ENCODE results near the gene MYMK. TPM values are rescaled to one million over a fixed set of nuclear protein-coding genes. Genes with fewer than 3 reads are reported as not detected.

The MYMK gene
- polyA plus RNA-seq, 3 donors = not detected

GRCh38 chr9:133557581-133557980 is 32.8 kb upstream of the MYMK start:
- intact Hi-C loops (cut with micrococcal nuclease) = no loop called here
- Mint-ChIP-seq H3K4me1 (peaks cover 14% of the 10 kb centered on the region), H3K27me3 (ENCODE audit: low read depth in 3 of 3) (peaks cover 2 to 10% (median 7%) of the 10 kb centered on the region in 3 donors), H3K9me3 (peaks cover 0 to 2% (median 0%) of the 10 kb centered on the region in 7 donors), H3K4me3 (no peak overlapping the region), H3K27ac (no peak overlapping the region), H3K36me3 (no peaks in the 10 kb centered on the region)
- no peak overlapping the region for H3K4me2 ChIP-seq (replicated peaks; ENCODE audit: extremely low read depth, low read length, poor library complexity, severe bottlenecking)
- no peak overlapping the region for H3K4me3 ChIP-seq (replicated peaks in 1 of 3; ENCODE audit: low read depth in 2 of 3, low read length in 3 of 3)
- no peaks in the 10 kb centered on the region for H3K79me2 ChIP-seq (ENCODE audit: insufficient read depth, low read length)
- H3K27ac ChIP-seq (ENCODE audit: low read depth in 1 of 2, low read length in 2 of 2) = no peak overlapping the region
- no peaks in the 10 kb centered on the region for H3K27me3 ChIP-seq (ENCODE audit: control insufficient read depth in 2 of 2, insufficient read depth in 2 of 2, low read length in 2 of 2)
- DNase-seq = no peak
- H2AFZ ChIP-seq (ENCODE audit: insufficient read depth, low read depth, low read length, poor library complexity, severe bottlenecking) = peak overlapping the region; percentile 71
- peak overlapping the region; percentile 53 for H3K9ac ChIP-seq (ENCODE audit: insufficient read depth, low read length, poor library complexity, severe bottlenecking)
- TF ChIP-seq, protein P1, sequence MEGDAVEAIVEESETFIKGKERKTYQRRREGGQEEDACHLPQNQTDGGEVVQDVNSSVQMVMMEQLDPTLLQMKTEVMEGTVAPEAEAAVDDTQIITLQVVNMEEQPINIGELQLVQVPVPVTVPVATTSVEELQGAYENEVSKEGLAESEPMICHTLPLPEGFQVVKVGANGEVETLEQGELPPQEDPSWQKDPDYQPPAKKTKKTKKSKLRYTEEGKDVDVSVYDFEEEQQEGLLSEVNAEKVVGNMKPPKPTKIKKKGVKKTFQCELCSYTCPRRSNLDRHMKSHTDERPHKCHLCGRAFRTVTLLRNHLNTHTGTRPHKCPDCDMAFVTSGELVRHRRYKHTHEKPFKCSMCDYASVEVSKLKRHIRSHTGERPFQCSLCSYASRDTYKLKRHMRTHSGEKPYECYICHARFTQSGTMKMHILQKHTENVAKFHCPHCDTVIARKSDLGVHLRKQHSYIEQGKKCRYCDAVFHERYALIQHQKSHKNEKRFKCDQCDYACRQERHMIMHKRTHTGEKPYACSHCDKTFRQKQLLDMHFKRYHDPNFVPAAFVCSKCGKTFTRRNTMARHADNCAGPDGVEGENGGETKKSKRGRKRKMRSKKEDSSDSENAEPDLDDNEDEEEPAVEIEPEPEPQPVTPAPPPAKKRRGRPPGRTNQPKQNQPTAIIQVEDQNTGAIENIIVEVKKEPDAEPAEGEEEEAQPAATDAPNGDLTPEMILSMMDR (IDR thresholded peaks at IDR 0.05) = no peak
- H3K9me3 ChIP-seq (replicated peaks in 1 of 2; ENCODE audit: control insufficient read depth in 1 of 2, insufficient read depth in 1 of 2, low read length in 2 of 2) = no peaks in the 10 kb centered on the region
- no peaks in the 10 kb centered on the region for H3K36me3 ChIP-seq (replicated peaks in 1 of 2; ENCODE audit: control insufficient read depth in 1 of 2, insufficient read depth in 2 of 2, low read length in 2 of 2)
- H3K4me1 ChIP-seq (ENCODE audit: control insufficient read depth in 1 of 2, insufficient read depth in 2 of 2, low read length in 2 of 2) = peaks cover 12 to 14% of the 10 kb centered on the region in 2 donors
- 99% methylated on average over 7 of the region's 9 CpGs for WGBS (ENCODE audit: insufficient coverage)
- no peaks in the 10 kb centered on the region for H4K20me1 ChIP-seq (ENCODE audit: insufficient read depth, low read length)

- H3K9me3 Mint-ChIP-seq = peaks cover 0 to 2% (median 0%) of the 10 kb centered on the region in 7 donors
- no peaks in the 10 kb centered on the region for H3K27me3 ChIP-seq (ENCODE audit: control insufficient read depth in 2 of 2, insufficient read depth in 2 of 2, low read length in 2 of 2)
Measured at GRCh38 chr9:133556354-133556753, 31.6 kb upstream of the MYMK start.

More at GRCh38 chr9:133556354-133556753, 31.6 kb upstream of the MYMK start:
- Histone ChIP-seq H4K20me1 (ENCODE audit: insufficient read depth, low read length) (no peaks in the 10 kb centered on the region), H3K4me2 (replicated peaks; ENCODE audit: extremely low read depth, low read length, poor library complexity, severe bottlenecking) (no peak overlapping the region), H3K79me2 (ENCODE audit: insufficient read depth, low read length) (no peaks in the 10 kb centered on the region), H3K36me3 (replicated peaks in 1 of 2; ENCODE audit: control insufficient read depth in 1 of 2, insufficient read depth in 2 of 2, low read length in 2 of 2) (no peaks in the 10 kb centered on the region), H3K9ac (ENCODE audit: insufficient read depth, low read length, poor library complexity, severe bottlenecking) (no peak overlapping the region), H2AFZ (ENCODE audit: insufficient read depth, low read depth, low read length, poor library complexity, severe bottlenecking) (no peak overlapping the region), H3K4me3 (replicated peaks in 1 of 3; ENCODE audit: low read depth in 2 of 3, low read length in 3 of 3) (no peak overlapping the region), H3K4me1 (ENCODE audit: control insufficient read depth in 1 of 2, insufficient read depth in 2 of 2, low read length in 2 of 2) (peaks cover 12 to 14% of the 10 kb centered on the region in 2 donors), H3K27ac (ENCODE audit: low read depth in 1 of 2, low read length in 2 of 2) (no peak overlapping the region), H3K9me3 (replicated peaks in 1 of 2; ENCODE audit: control insufficient read depth in 1 of 2, insufficient read depth in 1 of 2, low read length in 2 of 2) (no peaks in the 10 kb centered on the region)
- peaks cover 2 to 7% (median 3%) of the 10 kb centered on the region in 3 donors for H3K27me3 Mint-ChIP-seq (ENCODE audit: low read depth in 3 of 3)
- WGBS (ENCODE audit: insufficient coverage) = 90% methylated on average over 4 of the region's 5 CpGs
- no peaks in the 10 kb centered on the region for H3K36me3 Mint-ChIP-seq
- intact Hi-C loops (cut with micrococcal nuclease) = no loop called here
- peaks cover 14% of the 10 kb centered on the region for H3K4me1 Mint-ChIP-seq
- DNase-seq = no peak
- no peak overlapping the region for H3K27ac Mint-ChIP-seq
- H3K4me3 Mint-ChIP-seq = no peak overlapping the region
- TF ChIP-seq, protein P1 (IDR thresholded peaks at IDR 0.05) = no peak

All from CD14-positive monocyte (primary cell).